Glutamatergic neuron (in vitro differentiated cells): ENCODE results near the gene APC2. TPM values are rescaled to one million over a fixed set of nuclear protein-coding genes. Genes with fewer than 3 reads are reported as not detected.

ENCODE experiments used
- DNase-seq: peaks from one replicate; pipeline ENCODE4 v3.0.0; 2022
- H3K27ac Mint-ChIP-seq: one replicate; pipeline ENCODE4 v1.8.0; 2020; ENCODE audit warnings: mild to moderate bottlenecking, mixed read lengths, inconsistent platforms; ENCODE audit not compliant: unreplicated experiment
- H3K27me3 Mint-ChIP-seq: one replicate; pipeline ENCODE4 v1.8.0; 2020; ENCODE audit warnings: mild to moderate bottlenecking, moderate library complexity, mixed read lengths, inconsistent platforms; ENCODE audit not compliant: unreplicated experiment
- H3K36me3 Mint-ChIP-seq: one replicate; pipeline ENCODE4 v1.8.0; 2020; ENCODE audit warnings: mild to moderate bottlenecking, mixed read lengths, inconsistent platforms; ENCODE audit not compliant: unreplicated experiment
- H3K4me1 Mint-ChIP-seq: one replicate; pipeline ENCODE4 v1.8.0; 2020; ENCODE audit warnings: mild to moderate bottlenecking, low read depth, mixed read lengths, inconsistent platforms; ENCODE audit not compliant: unreplicated experiment
- H3K4me3 Mint-ChIP-seq: one replicate; pipeline ENCODE4 v1.8.0; 2020; ENCODE audit warnings: mild to moderate bottlenecking, mixed read lengths, inconsistent platforms; ENCODE audit not compliant: unreplicated experiment
- H3K9me3 Mint-ChIP-seq: one replicate; pipeline ENCODE4 v1.8.0; 2020; ENCODE audit warnings: mild to moderate bottlenecking, moderate library complexity, mixed read lengths, inconsistent platforms; ENCODE audit not compliant: unreplicated experiment
- CTCF ChIP-seq: fragments of 200-600 bp; sonication (generic); IDR thresholded peaks from one replicate; pipeline ENCODE4 v1.5.0; 2021; ENCODE audit not compliant: partially characterized antibody, unreplicated experiment
- total RNA-seq: library from RNA; stranded (reverse); fragmentation: NEBNext Ultra II Directional; extraction: Animal tissue kit (Norgen Biotek cat#: 25700); gene quantifications from one replicate; pipeline ENCODE4 v1.2.1, GENCODE V29; 2021; ENCODE audit not compliant: unreplicated experiment

APC2 gene
- total RNA-seq, 1 donor from 2014 or later: 371 TPM

- peaks cover 10% of the 10 kb centered on the region for H3K4me1 Mint-ChIP-seq
- DNase-seq: peak; percentile 83
- TF ChIP-seq CTCF: no peak
- H3K27ac Mint-ChIP-seq: peak overlapping the region; percentile 59
- peaks cover 5% of the 10 kb centered on the region for H3K36me3 Mint-ChIP-seq
- H3K9me3 Mint-ChIP-seq: peaks cover 18% of the 10 kb centered on the region
- peaks cover 20% of the 10 kb centered on the region for H3K27me3 Mint-ChIP-seq
- peak overlapping the region; percentile 67 for H3K4me3 Mint-ChIP-seq
Observed at GRCh38 chr19:1455336-1456120, 5.6 kb downstream of the APC2 start.

GRCh38 chr19:1456121-1456900 is 6.4 kb downstream of the APC2 start:
- H3K27me3 Mint-ChIP-seq: peaks cover 14% of the 10 kb centered on the region
- H3K4me1 Mint-ChIP-seq: peaks cover 5% of the 10 kb centered on the region
- peaks cover 12% of the 10 kb centered on the region for H3K9me3 Mint-ChIP-seq
- no peak overlapping the region for H3K4me3 Mint-ChIP-seq
- no peak overlapping the region for H3K27ac Mint-ChIP-seq
- DNase-seq: no peak
- TF ChIP-seq CTCF: no peak
- H3K36me3 Mint-ChIP-seq: no peaks in the 10 kb centered on the region

GRCh38 chr19:1457031-1457739 is 7.3 kb downstream of the APC2 start:
- TF ChIP-seq CTCF: no peak
- H3K9me3 Mint-ChIP-seq: peaks cover 11% of the 10 kb centered on the region
- H3K4me3 Mint-ChIP-seq: no peak overlapping the region
- H3K4me1 Mint-ChIP-seq: peaks cover 5% of the 10 kb centered on the region
- DNase-seq: no peak
- H3K36me3 Mint-ChIP-seq: no peaks in the 10 kb centered on the region
- H3K27ac Mint-ChIP-seq: no peak overlapping the region
- H3K27me3 Mint-ChIP-seq: peaks cover 8% of the 10 kb centered on the region

- Mint-ChIP-seq H3K4me1 (peaks cover 5% of the 10 kb centered on the region), H3K27ac (no peak overlapping the region), H3K36me3 (no peaks in the 10 kb centered on the region), H3K9me3 (peaks cover 10% of the 10 kb centered on the region), H3K27me3 (peaks cover 8% of the 10 kb centered on the region), H3K4me3 (no peak overlapping the region)
- TF ChIP-seq CTCF: no peak
- DNase-seq: no peak
Observed at GRCh38 chr19:1457892-1458291, 8.0 kb downstream of the APC2 start.
